Stimulated activated effector memory CD8-positive, alpha-beta T cell treated with anti-CD3 and anti-CD28 coated beads, Interleukin-12 subunit alpha, Interleukin-12 subunit beta, amount 100 ng/mL, for 72 hours (primary cell): ENCODE results near the gene LOXL4.

ENCODE experiments used
- ATAC-seq: fragments of 150-1000 bp; cut with Tn5 transposase; 2 replicates; pipeline ENCODE4 v1.10.0; 2021
- DNase-seq, 2 donors: peaks; one replicate each; pipeline ENCODE4 v3.0.0; 2021 to 2022; ENCODE audit warnings: low spot score in 2 of 2
- H3K27ac Mint-ChIP-seq: one replicate; pipeline ENCODE4 v1.8.0; 2022; ENCODE audit warnings: mild to moderate bottlenecking, mixed read lengths
- H3K36me3 Mint-ChIP-seq: one replicate; pipeline ENCODE4 v1.8.0; 2022; ENCODE audit warnings: mild to moderate bottlenecking, mixed read lengths
- H3K4me1 Mint-ChIP-seq: one replicate; pipeline ENCODE4 v1.8.0; 2022; ENCODE audit warnings: mixed read lengths
- H3K4me3 Mint-ChIP-seq: one replicate; pipeline ENCODE4 v1.8.0; 2022; ENCODE audit warnings: mild to moderate bottlenecking, mixed read lengths
- H3K9me3 Mint-ChIP-seq: one replicate; pipeline ENCODE4 v1.8.0; 2022; ENCODE audit warnings: mixed read lengths

LOXL4 gene

DNA sequence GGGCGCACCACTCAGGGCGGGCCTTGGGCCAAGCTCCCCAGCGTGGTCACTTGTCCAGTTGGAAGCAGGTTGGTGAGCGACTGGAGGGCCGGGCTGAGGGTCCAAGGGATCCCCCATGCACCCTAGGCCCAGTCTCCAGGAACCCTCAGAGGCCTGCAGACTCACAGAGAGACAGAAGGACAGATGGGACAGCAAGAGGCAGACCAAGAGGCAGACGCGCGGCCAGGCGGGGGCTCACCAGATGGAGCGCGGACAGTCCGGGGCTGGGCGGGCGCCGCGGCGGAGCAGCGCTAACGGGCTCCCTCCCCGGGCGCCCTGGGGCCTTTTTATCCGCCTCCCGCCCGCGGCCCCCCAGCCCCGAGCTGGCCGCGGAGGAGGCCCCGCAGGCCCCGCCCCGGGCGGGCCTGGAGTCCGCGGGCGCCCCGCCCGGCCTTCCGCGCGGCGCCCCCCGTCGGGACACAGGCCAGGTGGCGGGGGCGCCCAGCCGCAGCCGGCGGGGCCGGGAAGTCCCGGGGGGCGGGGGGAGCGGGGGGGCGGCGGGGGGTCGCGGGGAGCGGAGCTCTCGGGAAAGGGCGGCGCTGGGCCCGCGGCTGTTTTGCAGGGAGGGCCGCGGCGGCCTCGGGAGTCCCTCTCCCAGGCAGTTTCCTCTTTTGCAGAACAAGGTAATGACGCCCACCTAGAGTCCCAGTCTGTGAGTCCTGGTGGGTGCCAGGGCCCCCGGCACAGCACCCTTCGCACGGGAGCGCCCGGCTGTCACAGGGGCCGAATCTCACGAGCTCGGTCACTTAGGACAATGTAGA lies at the start of gene LOXL4:
TSS of gene LOXL4 (minus strand) at position 301 of the 800 bp plus-strand sequence. CDS start 5,175 bp downstream, outside the sequence.
- ATAC-seq (peak; percentile 43), DNase-seq (no peak)
- no peaks in the 10 kb centered on the region for H3K36me3 Mint-ChIP-seq
- H3K4me1 Mint-ChIP-seq = peaks cover 18% of the 10 kb centered on the region
- peak within 1 kb of the TSS; percentile 67 for H3K4me3 Mint-ChIP-seq
- no peak within 1 kb of the TSS for H3K27ac Mint-ChIP-seq
- H3K9me3 Mint-ChIP-seq = no peaks in the 10 kb centered on the region

DNA sequence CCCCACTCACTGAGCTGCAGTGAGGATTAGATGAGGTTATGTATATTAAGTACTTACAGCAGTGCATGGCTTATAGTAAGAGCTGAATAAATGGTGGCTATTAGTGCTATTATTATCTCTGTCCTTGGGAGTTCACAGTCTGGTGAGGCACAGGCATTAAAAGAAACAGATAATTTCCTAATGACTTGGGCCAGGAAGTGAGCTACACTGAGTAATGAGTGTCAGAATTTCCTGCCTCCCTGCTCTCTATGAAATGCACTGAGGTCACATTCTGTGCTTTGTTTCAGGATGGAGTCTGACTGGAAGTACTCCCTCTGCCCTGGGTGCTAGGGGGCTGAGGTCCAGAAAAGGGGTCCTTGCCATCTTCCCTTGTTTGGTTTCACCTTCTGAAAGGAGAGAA lies 48.7 kb upstream of the LOXL4 start:
- Mint-ChIP-seq H3K4me3 (no peak overlapping the region), H3K9me3 (no peaks in the 10 kb centered on the region), H3K4me1 (peaks cover 12% of the 10 kb centered on the region), H3K36me3 (no peaks in the 10 kb centered on the region), H3K27ac (peak overlapping the region; percentile 20)
- ATAC-seq = no peak
- DNase-seq = no peak

DNA sequence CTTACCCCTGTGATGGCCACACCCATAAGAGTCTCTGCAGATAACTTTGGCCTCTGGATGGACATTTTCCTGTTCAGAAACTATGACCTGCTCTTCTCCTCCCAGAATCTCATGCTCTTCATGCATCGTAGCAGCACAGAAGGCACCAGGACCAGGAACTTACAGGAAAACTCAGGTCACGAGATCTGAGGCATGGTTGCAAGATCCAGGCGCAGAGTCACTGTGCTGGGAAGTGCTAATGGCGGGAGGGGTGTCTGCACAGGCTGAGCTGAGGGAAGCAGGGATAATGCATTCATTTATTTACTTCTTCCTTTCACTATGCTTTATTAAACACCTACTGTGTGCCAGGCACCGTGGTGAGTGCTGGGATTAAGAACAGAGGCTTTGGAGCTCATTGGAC lies 48.2 kb upstream of the LOXL4 start:
- Mint-ChIP-seq H3K4me3 (no peak overlapping the region), H3K36me3 (no peaks in the 10 kb centered on the region), H3K9me3 (no peaks in the 10 kb centered on the region), H3K27ac (no peak overlapping the region), H3K4me1 (peaks cover 12% of the 10 kb centered on the region)
- no peak for ATAC-seq
- no peak for DNase-seq

DNA sequence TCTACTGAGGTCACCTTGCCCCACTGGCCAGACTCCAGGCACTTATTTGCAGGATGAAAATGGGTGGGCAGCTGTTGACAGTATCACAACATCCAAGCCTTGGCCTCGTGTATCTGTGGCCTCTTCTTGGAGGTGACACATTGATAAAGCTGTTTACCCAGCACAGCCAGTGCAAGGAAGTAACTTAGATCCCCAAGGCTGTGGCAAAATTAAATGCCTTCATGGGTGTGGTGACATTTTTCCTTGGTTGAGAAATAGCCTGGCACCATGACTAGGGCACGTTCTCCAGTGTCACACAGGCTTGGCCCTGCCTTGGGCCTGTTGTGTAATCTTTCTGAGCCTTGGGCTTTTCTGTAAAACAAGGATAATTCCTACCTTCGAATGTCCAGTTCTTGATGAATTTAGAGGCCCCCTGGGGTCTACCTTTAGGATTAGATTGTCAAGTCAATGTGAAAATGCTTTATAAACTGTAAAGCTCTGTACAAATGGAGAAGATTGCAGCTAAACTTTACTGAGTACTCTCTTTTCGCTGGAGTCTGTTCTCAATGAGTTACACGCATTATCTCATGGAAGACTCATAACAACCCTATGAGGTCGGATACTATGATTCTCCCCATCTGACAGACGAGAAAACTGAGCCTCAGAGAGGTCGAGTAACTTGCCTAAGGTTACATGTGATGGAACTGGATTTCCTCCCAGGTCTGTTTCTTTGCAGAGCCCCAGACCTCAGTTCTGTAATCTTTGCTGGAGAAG lies 46.7 kb upstream of the LOXL4 start:
- DNase-seq = no peak
- peaks cover 13% of the 10 kb centered on the region for H3K4me1 Mint-ChIP-seq
- no peak for ATAC-seq
- H3K36me3 Mint-ChIP-seq = no peaks in the 10 kb centered on the region
- no peak overlapping the region for H3K4me3 Mint-ChIP-seq
- no peak overlapping the region for H3K27ac Mint-ChIP-seq
- H3K9me3 Mint-ChIP-seq = no peaks in the 10 kb centered on the region

DNA sequence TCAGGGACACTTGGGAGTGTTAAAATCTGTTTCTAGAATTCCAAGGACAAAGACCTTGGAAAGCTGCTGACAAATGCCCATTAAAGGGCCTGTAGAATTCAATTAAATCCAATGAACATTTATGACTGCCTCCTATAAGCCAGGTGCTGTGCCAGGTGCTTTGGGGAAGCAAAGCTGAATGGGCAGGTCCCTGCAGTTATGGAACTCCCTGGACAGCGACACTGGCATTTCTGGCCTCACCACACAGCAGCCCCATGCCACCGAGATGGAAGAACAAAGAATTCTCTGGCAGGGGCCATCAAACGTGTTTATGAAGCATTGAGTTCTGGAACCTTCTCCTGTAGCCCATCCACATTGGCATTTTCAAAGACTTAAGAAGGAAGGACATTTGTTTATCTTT lies 45.6 kb upstream of the LOXL4 start:
- no peak overlapping the region for H3K4me3 Mint-ChIP-seq
- peaks cover 24% of the 10 kb centered on the region for H3K4me1 Mint-ChIP-seq
- H3K36me3 Mint-ChIP-seq = no peaks in the 10 kb centered on the region
- H3K27ac Mint-ChIP-seq = no peak overlapping the region
- H3K9me3 Mint-ChIP-seq = no peaks in the 10 kb centered on the region
- no peak for DNase-seq
- ATAC-seq = no peak

DNA sequence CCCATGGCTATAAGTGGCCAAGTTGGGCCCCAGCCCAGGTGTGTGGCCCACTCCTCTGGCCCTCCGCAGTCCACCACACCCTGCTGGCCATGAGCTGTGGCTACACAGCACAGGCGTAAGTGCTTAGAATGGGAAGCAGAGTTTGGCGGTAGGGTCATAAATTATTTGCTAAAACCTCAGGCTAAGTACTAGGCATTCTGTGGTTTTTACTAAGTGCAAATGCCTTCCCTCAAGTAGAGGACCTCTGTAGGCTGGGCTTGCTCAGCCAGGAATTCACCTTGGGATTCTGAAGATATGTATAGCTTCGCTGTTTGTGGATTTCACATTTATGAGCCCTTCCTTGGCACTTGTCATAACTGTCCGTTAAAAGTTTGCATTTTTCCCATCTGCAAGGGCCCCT lies 44.8 kb upstream of the LOXL4 start:
- H3K36me3 Mint-ChIP-seq = no peaks in the 10 kb centered on the region
- ATAC-seq (no peak), DNase-seq (no peak)
- no peak overlapping the region for H3K27ac Mint-ChIP-seq
- no peaks in the 10 kb centered on the region for H3K9me3 Mint-ChIP-seq
- H3K4me1 Mint-ChIP-seq = peaks cover 26% of the 10 kb centered on the region
- H3K4me3 Mint-ChIP-seq = no peak overlapping the region

DNA sequence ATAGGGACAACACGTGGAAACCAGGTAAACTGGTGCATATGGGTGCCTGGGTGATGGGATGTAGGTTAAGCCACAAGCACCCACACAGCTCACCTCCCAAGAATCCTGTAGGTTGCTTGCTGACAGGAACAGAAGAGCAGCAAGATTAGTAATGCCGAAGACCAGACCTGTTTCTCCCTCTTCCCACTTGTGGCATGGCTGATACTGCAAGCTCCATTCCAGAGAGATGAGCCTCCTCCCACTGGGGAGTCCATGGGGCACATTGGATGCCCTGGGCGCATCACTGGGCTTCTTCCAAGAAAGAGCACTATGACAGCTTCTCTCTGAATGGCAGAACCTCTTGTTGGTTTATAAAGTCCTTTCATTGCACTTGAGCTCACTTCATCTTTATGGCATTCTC lies 44.4 kb upstream of the LOXL4 start:
- Mint-ChIP-seq H3K4me3 (no peak overlapping the region), H3K9me3 (no peaks in the 10 kb centered on the region), H3K36me3 (no peaks in the 10 kb centered on the region), H3K4me1 (peaks cover 26% of the 10 kb centered on the region), H3K27ac (no peak overlapping the region)
- DNase-seq (no peak), ATAC-seq (no peak)

DNA sequence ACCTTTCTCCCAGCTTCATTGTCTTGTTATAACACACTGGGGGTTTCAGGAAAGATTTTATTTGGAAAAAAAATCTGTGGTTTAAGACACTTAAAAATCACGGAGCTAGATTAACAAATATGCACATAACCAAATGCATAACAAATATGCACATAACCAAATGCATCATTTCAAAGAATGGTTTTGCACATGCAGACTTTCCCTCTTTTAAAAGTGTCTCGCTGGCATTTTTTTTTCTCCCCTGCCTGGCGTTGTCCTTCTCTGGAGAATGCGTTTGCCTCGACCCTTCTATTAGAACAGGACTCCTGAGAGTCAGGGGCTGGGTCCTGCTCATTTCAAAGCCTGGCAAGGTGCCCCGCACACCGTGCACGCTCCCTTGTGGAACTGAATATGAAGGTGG lies 42.7 kb upstream of the LOXL4 start:
- Mint-ChIP-seq H3K36me3 (no peaks in the 10 kb centered on the region), H3K27ac (no peak overlapping the region), H3K4me1 (peaks cover 14% of the 10 kb centered on the region), H3K9me3 (no peaks in the 10 kb centered on the region), H3K4me3 (no peak overlapping the region)
- no peak for ATAC-seq
- no peak for DNase-seq

DNA sequence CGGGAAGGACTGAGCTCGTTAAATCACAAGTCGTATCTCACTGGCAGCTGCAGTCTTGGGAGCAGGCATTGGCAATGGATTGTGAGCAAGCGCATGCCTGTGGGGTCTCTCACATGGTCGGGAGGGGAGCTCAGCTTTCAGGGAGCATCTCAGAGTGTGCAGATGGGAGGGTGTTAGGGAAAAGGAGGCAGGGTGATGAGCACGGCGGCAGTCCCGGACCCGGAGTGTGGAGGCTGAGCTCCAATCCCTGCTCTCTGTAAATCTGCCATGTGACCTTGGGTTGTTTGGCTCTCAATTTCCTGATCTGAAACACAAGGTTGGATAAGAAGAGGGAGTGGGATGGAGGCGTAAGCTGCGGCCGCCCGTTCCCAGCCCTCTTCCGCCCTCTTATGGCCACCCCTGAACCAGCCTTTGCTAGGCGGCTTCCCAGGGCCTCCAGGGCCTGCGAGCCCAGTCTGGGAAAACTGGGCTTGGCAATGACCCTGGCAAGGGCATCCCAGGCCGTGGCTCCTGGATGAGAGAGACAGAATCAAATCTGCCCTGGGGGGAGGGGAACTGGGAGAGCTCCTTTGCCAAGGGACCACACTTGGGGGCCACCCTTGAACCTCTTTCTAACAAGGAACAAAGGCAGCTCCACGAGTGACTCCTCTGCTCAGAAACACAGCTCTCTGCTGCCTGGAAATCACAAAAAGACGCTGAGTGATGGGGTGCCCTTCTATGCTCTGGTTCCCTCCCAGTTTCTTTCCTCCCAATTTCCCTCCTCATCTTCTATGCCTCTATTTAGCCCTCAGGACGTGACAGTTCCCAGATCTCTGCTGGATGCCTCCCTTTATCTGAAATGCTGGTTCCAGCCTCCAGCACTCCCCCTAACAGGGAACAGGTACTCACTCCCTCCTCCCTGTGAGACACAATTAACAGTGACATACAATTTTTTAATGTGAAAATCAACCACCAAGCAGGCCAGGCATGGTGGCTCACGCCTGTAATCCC lies 41.7 kb upstream of the LOXL4 start:
- Mint-ChIP-seq H3K36me3 (no peaks in the 10 kb centered on the region), H3K4me3 (peak overlapping the region; percentile 51), H3K4me1 (peaks cover 14% of the 10 kb centered on the region), H3K9me3 (no peaks in the 10 kb centered on the region), H3K27ac (no peak overlapping the region)
- DNase-seq (no peak), ATAC-seq (peak; percentile 70)

DNA sequence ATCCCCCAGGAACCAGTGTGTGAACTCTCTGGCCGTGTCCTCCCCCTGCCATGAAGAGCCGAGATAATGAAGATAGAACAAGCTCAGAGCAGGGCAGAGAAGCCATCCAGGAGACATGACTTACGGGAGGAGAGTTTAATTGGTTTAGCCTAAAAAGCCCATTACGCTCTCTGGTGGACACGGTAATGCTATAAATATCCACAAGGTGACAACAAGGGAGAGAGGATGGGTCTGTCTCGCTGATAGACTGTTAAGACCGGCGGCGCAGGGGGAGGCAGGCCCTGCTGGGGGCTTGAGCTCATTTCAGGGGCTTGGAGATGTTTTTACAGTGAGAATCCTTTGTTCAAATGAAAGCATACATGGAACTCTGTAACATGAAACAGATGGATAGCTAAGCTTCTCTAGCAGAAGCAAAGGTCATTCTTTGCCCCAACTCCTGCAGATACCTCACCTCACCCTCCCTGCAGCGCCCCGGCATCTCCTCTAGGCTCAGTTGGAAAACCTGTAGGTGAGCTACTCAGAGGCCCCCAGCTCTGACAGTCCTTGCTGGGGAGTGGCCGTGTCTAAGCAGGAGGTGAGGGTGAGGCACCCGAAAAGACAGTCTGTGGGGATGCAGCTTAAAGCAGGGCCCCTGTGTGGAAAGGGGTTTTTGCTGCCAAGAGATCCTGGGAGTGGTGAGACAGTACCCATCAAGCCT lies 40.8 kb upstream of the LOXL4 start:
- Mint-ChIP-seq H3K4me1 (peaks cover 14% of the 10 kb centered on the region), H3K36me3 (no peaks in the 10 kb centered on the region), H3K4me3 (peak overlapping the region; percentile 51), H3K9me3 (no peaks in the 10 kb centered on the region), H3K27ac (no peak overlapping the region)
- no peak for DNase-seq
- peak; percentile 24 for ATAC-seq

DNA sequence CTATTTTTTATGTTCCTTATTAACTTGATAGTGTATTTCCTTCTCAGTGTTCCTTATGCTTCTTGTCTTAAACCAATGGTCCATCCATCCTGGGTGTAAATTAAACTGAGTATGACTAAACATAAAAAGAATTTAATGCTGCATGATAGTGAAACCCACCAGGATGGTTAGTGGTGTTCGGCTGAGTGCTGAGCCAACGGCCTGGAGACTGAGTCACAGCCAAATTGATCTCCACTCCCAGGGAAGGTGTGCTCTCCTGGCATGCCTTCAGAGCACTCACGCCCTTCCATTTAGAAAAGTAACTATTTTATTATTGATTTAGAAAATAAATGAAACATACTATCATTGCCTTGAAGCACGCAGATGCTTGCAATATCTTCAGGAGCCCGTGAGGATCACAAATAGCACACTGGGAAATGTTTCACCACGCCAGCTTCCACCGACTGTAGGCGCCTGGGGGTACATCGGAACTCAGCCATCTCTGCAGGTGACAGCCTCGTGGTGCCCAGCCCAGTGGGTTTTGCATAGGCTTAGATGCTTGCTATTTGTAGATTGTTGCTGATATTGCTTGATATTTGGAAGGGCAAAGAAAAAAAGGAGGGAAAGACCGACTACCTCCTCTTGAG lies 40.0 kb upstream of the LOXL4 start:
- no peak for ATAC-seq
- no peaks in the 10 kb centered on the region for H3K9me3 Mint-ChIP-seq

DNA sequence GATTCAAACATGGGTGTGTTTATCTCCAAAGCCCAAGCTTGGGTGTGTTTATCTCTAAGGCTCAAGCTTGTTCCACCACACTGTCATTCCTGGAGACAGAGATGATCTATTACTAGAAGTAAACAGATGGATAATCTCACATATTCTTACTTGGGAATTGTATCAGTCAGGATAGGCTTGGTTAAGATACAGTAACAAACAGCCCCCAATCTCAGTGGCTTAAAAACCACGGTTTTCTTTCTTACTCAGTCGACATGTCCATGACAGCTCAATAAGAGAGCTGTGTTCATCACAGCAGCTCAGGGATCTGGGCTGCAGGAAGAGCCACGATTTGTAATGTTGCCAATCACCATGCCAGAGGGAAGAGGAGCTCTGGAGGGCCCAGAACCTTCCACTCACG lies 38.5 kb upstream of the LOXL4 start:
- Mint-ChIP-seq H3K4me1 (peaks cover 14% of the 10 kb centered on the region), H3K36me3 (no peaks in the 10 kb centered on the region), H3K9me3 (no peaks in the 10 kb centered on the region), H3K27ac (no peak overlapping the region), H3K4me3 (no peak overlapping the region)
- ATAC-seq = no peak
- DNase-seq = no peak

More for the DNA sequence above, 40.0 kb upstream of the LOXL4 start:
- DNase-seq = no peak
- no peak overlapping the region for H3K4me3 Mint-ChIP-seq
- no peak overlapping the region for H3K27ac Mint-ChIP-seq
- H3K4me1 Mint-ChIP-seq = peaks cover 14% of the 10 kb centered on the region
- H3K36me3 Mint-ChIP-seq = no peaks in the 10 kb centered on the region

DNA sequence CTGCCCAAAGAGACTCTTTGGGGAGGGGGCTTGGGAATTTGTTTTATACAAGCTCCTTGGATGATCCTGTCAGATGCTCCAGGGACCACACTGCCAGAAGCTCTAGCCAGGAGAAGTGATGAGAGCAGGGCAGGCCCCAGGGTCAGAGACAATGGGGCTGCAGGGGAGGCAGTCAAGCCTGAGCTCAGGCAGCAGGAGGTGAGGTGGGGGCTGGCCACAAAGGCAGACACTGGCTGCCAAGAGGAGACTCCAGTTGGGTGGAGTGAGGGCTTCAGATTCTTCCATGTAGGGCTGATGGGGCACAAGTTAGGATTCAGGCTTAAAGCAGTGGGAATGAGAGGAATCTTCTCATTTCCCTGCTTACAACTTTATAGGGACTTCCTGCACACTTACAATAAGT lies 35.6 kb upstream of the LOXL4 start:
- Mint-ChIP-seq H3K4me3 (no peak overlapping the region), H3K4me1 (peaks cover 1% of the 10 kb centered on the region), H3K27ac (no peak overlapping the region), H3K9me3 (no peaks in the 10 kb centered on the region), H3K36me3 (no peaks in the 10 kb centered on the region)
- ATAC-seq (no peak), DNase-seq (no peak)

DNA sequence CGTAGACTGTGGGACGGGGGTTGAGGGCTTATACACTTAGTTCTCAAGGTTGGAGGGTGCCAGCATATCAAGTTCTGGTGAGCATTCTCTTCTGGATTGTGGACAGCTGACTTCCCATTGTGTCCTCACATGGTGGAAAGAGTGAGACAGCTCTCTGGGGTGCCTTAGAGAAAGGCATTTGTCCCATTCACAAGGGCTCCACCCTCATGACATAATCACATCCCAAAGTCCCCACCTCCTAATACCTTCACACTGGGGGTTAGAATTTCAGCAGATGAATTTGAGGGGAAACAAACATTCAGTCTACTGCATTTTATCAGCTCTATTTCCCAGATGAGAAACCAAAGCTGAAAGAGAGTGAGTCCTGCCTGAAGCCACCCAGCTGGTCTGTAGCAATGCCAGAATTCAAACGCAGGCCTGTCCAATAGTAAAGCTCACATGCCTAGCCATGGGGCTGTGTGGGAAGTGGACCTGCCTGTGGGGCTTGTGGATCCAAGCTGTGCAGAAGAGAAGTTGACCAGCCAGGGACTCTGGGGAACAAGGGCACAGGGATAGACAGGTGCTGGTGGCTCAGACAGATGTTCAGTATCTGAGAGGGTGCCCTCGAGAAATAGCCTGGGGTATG lies 34.9 kb upstream of the LOXL4 start:
- Mint-ChIP-seq H3K9me3 (no peaks in the 10 kb centered on the region), H3K36me3 (no peaks in the 10 kb centered on the region)

More for the DNA sequence above, 34.9 kb upstream of the LOXL4 start:
- Mint-ChIP-seq H3K27ac (no peak overlapping the region), H3K4me1 (no peaks in the 10 kb centered on the region), H3K4me3 (no peak overlapping the region)
- DNase-seq (no peak), ATAC-seq (peak; percentile 16)
